ENCODE measurements around the gene ID4.

DNA sequence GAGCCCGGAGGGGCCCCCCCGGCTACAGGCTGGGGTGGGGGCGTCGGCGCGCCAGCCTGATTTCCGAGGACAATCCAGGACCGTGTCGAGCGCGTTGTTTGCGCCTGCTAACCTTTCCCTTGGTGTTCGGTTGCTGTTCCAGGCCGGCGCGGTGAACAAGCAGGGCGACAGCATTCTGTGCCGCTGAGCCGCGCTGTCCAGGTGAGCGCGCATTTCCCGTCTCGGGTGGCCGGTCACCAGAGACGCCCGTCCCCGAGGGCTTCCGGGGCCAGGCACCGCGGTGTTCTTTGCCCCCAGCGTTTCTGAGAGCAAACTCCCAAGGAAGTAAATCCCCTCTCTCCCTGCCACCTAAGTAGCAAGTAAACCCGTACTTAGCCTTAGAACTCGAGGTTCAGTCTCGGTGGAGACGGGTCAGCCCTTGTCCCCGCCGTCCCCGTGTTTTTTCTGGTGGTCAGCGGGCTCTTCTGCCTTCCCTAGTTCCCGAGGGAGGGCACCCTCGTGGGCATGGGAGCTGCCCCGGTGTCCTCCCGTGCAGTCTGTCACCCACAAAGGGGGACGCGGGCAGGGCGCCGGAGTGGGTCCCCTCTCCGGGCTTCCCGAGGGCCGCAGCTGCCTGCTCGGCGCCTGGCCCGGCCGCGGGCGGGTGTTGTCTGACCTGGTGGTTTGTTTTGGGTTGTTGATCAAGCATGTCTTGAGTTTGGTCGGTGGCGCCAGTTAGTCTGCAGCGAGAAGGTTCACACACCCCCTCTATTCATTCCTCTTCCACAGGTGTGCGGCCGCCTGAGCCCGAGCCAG lies 1.5 kb downstream of the ID4 start:
- TF ChIP-seq E2F6 (IDR thresholded peaks at IDR 0.05; ENCODE audit: borderline replicate concordance, low read depth) (no peak), HOXB5 (CRISPR knock-in tag; IDR thresholded peaks at IDR 0.05) (no peak), JUN (IDR thresholded peaks at IDR 0.05) (no peak), SREBF2 (IDR thresholded peaks at IDR 0.05) (no peak), CBX8 (IDR thresholded peaks at IDR 0.05) (no peak), SMC3 (IDR thresholded peaks at IDR 0.05) (no peak), KDM5A (IDR thresholded peaks at IDR 0.05) (no peak), ZFP36 (IDR thresholded peaks at IDR 0.05; ENCODE audit: borderline replicate concordance, partially characterized antibody) (no peak), CHD2 (IDR thresholded peaks at IDR 0.05; ENCODE audit: low read length, partially characterized antibody) (no peak)
- TF ChIP-seq, protein P1, sequence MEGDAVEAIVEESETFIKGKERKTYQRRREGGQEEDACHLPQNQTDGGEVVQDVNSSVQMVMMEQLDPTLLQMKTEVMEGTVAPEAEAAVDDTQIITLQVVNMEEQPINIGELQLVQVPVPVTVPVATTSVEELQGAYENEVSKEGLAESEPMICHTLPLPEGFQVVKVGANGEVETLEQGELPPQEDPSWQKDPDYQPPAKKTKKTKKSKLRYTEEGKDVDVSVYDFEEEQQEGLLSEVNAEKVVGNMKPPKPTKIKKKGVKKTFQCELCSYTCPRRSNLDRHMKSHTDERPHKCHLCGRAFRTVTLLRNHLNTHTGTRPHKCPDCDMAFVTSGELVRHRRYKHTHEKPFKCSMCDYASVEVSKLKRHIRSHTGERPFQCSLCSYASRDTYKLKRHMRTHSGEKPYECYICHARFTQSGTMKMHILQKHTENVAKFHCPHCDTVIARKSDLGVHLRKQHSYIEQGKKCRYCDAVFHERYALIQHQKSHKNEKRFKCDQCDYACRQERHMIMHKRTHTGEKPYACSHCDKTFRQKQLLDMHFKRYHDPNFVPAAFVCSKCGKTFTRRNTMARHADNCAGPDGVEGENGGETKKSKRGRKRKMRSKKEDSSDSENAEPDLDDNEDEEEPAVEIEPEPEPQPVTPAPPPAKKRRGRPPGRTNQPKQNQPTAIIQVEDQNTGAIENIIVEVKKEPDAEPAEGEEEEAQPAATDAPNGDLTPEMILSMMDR (IDR thresholded peaks at IDR 0.05), result no peak
